ENCODE data around the gene DDX46.
"Not testable (repeated sequence)": the region's sequence is repeated elsewhere in the genome, so short reads cannot be mapped to it uniquely, and the experiment has no call there.

Gene DDX46

DNA sequence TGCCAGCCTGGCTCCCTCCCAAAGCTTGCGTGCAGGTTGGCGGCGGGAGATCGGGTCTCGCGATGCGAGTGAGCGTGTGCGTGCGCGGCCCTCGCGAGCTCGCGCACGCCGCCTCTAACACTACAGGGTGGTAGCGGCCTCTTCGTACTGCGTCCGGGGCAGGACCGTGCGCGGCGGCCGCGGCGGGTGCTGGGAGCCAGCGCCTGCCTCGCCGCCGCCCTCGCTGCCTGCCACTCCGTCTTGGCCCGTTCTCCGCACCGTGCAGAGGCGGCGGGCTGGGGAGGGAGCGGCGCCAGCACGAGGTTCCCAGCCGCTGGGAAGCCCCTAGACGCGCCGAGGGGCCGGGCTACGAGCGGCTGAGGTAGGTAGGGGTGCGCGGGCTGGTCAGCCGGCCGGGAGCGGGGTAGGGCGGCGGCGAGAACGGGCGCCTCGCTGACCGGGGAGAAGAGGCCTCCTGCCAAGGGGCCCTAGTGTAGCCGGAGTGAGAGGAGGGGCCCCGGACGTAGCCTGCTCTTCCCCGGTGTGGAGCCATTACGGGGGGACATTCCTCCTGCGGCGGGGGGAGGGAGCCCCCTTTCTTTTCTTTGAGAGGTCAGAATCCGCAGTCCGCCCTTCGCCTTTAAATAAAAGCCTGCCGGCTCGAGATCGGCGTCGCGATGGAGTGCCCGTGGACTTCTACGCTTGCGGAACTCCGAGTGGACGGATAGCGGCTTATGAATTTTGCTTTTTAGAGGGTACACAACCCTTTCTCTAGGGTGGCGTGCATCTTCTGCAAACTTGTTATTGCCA is 87.5 kb downstream of the DDX46 start, which contains the start of gene C5orf24:
TSS of gene C5orf24 (plus strand) at position 117 of the 789 bp plus-strand sequence. CDS start 8,933 bp downstream, outside the sequence.
- peak; percentile 74 to 89 (median 84) for DNase-seq

DNA sequence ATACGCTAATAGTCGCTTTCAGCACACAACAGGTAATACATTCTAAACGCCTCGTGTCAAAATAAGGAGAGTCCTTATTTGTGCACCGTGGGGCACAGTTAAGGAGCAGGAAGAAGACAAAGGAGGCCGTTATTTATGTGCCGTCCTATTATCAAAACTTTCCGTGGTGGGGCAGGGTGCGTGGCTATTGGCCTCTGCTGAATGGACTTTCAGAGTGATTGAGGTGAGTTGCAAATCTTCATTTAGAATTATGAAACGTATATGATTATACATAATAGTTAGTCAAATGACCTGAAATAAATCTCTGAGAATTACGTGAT is 88.0 kb downstream of the DDX46 start:
- no peak for DNase-seq

DNA sequence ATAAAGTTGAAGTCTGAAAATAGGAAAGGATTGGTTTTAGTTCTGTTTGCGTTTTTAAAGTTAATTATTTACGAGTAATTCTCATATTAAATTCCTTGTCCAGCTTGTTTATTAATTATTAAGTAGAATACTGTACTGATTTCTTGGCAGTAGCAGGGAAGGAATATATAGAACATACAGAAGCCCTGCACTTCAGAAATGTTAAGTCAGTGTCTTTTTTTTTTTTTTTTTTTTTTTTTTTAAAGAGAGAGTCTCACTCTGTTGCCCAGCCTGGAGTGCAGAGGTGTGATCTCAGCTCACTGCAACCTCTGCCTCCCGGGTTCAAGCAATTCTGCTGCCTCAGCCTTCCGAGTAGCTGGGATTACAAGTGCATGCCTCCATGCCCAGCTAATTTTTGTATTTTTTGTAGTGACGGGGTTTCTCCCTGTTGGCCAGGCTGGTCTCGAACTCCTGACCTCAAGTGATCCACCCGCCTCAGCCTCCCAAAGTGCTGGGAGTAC is 90.9 kb downstream of the DDX46 start:
- DNase-seq: not testable (repeated sequence)

DNA sequence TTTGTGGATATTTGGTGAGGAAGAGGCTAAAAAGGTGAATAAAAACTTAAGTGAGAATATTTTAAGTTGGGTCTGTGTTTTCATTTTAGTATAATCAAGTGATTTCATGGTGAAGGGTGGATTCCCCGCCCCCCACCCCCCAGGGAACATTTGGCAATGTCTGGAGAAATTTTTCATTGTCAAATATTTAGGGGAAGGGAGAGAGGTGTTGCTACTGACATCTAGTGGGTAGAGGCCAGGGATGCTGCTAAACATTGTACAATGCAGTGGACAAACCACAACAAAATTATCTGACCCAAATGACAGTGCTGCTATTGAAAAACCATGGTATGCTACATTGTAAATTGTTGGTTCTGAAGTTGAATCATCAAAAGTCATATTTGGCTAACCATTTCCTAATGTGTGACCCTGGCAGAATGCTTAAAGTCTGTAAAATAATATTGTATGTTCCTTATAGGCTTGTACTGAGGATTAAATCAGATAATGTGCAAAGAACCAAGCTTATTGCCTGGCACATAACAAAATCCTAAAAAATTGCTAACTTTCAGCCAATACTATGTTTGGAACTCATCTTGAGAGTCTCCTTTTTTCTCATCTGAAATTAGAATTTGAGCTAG is 92.8 kb downstream of the DDX46 start:
- DNase-seq: no peak

DNA sequence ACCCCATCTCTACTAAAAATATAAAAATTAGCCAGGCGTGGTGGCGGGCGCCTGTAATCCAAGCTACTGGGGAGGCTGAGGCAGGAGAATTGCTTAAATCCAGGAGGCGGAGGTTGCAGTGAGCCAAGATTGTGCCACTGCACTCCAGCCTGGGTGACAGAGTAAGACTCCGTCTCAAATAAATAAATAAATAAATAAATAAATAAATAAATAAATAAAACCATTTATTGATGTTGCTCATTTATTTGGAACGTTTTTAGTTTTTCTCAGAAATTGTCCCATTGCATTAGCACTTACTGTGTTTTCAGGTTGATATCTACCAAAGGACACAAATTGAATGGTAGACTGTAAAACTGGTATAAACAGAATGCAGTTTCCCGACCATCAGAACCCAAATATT is 97.9 kb downstream of the DDX46 start:
- DNase-seq: not testable (repeated sequence)

DNA sequence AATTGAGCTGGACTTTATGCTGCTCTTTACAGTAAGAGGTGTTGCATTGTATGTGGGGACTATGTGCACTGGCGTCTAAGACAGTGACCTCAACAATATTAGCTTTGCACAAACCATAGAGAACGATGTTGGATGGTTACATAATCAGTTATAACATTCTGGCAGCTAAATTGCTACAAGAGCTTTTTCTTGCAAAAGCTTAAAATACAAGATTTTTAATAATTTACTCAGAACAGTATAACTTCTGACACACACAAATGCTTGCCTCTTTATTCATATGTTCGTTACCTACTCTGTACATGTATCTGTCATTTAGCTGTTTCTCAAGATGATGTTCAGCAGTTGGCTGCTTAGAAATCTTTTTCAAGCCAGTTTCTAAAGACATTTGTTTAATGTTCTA is 98.8 kb downstream of the DDX46 start:
- no peak for DNase-seq

DNA sequence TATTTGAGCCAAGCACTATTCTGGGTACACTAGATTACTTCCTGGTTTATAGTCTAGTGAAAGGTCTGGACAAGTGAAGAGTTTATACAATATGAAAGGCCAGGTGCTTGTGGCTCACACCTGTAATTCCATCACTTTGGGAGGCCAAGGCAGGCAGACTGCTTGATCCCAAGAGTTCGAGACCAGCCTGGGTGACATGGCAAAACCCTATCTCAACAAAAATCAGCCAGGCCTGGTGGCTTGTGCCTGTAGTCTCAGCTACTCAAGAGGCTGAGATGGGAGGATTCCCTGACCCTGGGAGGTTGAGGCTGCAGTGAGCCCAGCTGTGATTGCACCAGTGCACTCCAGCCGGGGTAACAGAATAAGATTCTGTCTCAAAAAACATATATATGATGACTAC is 106.1 kb downstream of the DDX46 start:
- DNase-seq: no peak

DNA sequence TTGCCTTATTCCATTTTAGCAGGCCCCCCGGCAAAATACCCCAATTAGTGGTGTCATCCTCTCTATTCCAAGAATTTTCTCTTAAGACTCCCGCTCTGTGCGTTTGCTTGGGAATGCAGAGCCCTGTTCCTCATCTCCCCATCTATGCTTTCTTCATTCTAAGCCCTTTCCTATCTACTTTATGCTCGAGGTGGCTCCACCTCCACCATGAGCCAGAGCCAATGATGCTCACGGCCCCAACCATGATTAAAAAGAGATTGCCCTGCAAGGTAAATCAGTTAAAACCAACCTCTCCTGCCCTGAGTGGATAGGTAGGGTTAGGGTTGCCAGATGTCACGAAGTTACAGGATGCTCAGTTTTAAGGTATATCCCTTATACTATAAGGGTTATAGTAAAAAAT is 114.9 kb downstream of the DDX46 start:
- no peak for DNase-seq

DNA sequence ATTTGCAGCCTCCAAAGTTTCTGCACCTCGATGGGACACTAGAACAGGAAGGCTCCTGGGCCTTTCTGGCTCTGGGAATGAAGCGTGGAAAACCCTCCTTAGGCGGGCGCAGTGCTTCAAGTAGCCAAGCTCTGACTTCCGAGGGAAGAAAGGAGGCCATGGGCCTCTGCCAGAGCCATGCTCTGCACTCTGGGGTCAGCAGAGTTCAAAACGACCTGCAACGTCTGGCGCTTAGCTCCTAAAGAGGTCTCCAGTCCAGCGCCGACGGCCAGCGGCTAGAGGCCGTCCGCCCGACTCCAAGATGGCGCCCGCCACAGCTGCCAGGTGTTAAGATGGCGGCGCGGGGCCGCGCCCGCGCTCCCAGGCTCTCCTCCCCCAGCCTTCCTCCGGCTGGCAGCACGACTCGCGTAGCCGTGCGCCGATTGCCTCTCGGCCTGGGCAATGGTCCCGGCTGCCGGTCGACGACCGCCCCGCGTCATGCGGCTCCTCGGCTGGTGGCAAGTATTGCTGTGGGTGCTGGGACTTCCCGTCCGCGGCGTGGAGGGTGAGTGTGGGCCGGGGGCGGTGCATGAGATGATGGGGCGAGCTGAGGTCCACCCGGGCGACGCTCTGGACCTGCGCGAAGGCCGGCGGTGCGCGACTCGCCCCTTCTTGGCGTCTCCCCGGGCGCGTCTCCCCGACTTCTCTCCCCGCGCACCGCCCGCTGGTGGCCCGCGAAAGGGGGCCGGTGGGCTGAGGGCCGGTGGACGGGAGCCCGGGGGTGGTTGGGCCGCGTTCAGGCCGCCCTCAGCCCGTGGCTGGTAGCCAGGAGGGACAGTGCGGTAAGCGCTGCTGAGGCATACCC is 115.6 kb downstream of the DDX46 start, which contains the start of gene TXNDC15:
TSS of gene TXNDC15 (plus strand) at position 385 of the 844 bp plus-strand sequence. CDS start at position 442, 57 bp downstream.
- peak; percentile 39 to 78 (median 59) for DNase-seq

DNA sequence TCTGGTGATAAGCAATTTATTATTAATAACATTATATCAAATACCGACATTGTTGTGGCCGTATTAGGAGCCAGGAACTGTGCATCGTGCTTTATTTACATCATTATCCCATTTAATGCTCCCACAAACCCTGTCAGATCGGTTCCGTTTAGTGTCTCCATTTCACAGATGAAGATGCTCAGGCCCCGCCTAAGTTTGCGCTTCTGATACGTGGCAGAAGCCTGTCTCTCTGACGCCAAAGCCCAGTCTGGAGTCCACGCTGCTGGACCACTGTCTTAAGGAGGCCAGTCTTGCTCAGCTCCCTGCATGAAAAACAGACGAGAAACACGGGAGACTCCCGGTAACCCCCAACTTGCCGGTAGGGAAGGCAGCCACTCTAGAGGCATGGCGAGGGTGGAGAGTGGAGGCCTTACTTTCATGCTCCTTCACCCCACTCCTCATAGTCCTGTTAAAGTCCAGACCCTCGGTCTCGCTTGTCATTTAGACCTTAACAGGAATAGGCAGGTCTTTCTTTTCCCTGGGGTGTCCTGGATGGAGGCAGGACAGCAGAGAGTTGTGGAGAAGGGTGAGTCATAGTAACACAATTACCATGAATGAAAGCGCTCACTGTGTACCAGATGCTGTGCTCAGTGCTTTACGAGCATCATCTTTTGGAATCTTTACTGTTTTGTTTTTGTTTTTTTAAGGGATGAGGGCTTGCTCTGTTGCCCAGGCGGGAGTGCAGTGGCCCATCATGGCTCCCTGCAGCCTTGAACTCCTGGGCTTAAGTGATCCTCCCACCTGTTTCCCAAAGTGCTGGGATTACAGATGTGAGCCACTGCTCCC is 116.5 kb downstream of the DDX46 start:
- DNase-seq: peak in 1 of 4 experiments; percentile 2

DNA sequence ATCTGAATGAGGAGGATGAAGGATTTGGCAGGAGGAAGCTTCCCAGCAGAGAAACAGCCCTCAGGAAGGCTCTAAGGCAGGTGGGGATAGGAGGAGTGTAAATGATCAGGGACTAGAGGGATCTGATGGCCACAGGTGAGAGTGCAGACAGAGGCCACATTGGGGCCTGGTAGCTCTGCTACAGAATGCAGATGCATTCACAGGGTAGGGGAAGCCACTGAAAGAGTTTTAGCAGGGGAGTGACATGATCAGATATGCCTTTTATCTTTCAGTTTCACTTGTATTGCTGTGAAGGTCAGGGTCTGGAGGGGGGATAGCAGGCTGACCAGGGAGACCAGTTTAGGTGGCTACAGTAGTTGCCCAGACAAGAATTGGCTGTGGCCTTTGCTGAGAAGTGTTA is 118.6 kb downstream of the DDX46 start:
- no peak for DNase-seq

DNA sequence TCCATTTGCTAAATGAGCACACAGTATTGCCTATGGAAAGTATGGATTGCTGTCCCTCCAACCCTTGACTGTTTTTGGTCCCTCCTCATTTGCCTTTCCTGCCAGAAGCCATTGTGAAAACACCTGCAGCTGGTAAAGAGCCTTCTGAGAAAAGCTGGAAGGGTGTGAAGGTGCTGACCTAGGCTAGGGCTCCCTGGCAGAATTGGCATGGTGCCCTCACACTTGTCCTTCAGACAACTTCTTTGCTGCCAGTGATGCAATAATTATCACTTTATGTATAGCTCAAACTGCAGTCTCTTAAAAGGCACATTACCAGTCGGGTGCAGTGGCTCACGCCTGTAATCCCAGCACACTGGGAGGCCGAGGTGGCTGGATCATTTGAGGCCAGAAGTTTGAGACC is 119.8 kb downstream of the DDX46 start:
- DNase-seq: no peak

DNA sequence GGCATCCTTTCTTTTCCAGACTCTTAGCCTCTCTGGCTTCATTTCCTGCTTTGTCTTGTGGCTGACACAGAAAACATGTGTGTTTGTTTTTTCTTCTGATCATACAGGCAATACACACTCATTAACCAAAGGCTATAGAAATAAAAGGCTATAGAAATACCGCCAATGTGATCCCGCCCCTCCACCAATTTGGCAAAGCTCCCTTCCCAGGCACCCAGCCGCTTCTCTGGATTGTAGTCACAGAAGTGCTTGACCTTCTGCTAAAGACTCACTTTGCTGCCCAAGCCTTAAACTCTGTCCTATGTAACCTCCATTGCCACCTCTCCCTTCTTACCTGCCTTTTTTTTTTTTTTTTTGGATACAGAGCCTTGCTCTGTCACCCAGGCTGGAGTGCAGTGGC is 120.9 kb downstream of the DDX46 start:
- no peak for DNase-seq

All from activated naive CD4-positive, alpha-beta T cell (primary cell).